Nephron (organoid): ENCODE data around the gene CGN.

Source experiments
- H3K27ac Mint-ChIP-seq, 3 experiments: 2 replicates each; pipeline ENCODE4 v1.8.0; 2020; ENCODE audit warnings: mixed read lengths in 3 of 3, mild to moderate bottlenecking in 2 of 3, moderate library complexity in 1 of 3
- H3K27me3 Mint-ChIP-seq: 2 replicates; pipeline ENCODE4 v1.8.0; 2021; ENCODE audit warnings: low read depth, mild to moderate bottlenecking, moderate library complexity, mixed read lengths
- H3K36me3 Mint-ChIP-seq: 2 replicates; pipeline ENCODE4 v1.8.0; 2020; ENCODE audit warnings: low read depth, mixed read lengths
- H3K4me1 Mint-ChIP-seq: 2 replicates; pipeline ENCODE4 v1.8.0; 2020; ENCODE audit warnings: mixed read lengths
- H3K4me3 Mint-ChIP-seq, 3 experiments: 2 replicates each; pipeline ENCODE4 v1.8.0; 2020; ENCODE audit warnings: mild to moderate bottlenecking in 3 of 3, mixed read lengths in 3 of 3, moderate library complexity in 2 of 3
- H3K9me3 Mint-ChIP-seq: 2 replicates; pipeline ENCODE4 v1.8.0; 2020; ENCODE audit warnings: mixed read lengths
- TF ChIP-seq, protein P1 (sequence below), 3 experiments: fragments of 200-600 bp; sonication (generic); IDR thresholded peaks; one replicate each; pipeline ENCODE4 v1.5.0; 2021; ENCODE audit warnings: antibody characterized with exemption in 3 of 3; ENCODE audit not compliant: unreplicated experiment in 3 of 3

The CGN gene

DNA sequence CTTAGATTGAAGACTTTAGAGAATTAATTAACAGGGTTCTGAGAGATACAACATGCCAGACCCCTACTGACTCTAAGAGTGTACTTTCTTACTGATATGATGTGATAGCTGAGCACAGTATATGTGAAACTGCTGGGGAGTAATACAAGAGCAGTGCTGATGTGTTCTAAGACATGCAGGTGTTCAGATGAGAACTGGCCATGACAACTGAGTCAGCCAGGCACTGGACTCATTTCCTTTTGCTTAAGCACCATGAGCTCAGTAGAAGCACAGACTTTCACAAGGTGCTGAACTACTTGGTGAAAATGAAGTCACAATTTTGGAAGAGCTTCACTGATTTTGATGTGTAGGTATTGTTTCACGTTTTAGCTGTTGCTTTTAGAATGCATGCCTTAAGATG, 36.0 kb upstream of the CGN start:
- TF ChIP-seq, protein P1, sequence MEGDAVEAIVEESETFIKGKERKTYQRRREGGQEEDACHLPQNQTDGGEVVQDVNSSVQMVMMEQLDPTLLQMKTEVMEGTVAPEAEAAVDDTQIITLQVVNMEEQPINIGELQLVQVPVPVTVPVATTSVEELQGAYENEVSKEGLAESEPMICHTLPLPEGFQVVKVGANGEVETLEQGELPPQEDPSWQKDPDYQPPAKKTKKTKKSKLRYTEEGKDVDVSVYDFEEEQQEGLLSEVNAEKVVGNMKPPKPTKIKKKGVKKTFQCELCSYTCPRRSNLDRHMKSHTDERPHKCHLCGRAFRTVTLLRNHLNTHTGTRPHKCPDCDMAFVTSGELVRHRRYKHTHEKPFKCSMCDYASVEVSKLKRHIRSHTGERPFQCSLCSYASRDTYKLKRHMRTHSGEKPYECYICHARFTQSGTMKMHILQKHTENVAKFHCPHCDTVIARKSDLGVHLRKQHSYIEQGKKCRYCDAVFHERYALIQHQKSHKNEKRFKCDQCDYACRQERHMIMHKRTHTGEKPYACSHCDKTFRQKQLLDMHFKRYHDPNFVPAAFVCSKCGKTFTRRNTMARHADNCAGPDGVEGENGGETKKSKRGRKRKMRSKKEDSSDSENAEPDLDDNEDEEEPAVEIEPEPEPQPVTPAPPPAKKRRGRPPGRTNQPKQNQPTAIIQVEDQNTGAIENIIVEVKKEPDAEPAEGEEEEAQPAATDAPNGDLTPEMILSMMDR (IDR thresholded peaks at IDR 0.05; ENCODE audit: unreplicated experiment in 3 of 3): no peak
- peaks cover 8% of the 10 kb centered on the region for H3K4me1 Mint-ChIP-seq
- H3K27ac Mint-ChIP-seq: peak overlapping the region in 1 of 3 experiments; percentile 28
- H3K36me3 Mint-ChIP-seq: no peaks in the 10 kb centered on the region
- H3K9me3 Mint-ChIP-seq: no peaks in the 10 kb centered on the region
- H3K27me3 Mint-ChIP-seq: no peaks in the 10 kb centered on the region
- no peak overlapping the region for H3K4me3 Mint-ChIP-seq

- no peak overlapping the region for H3K27ac Mint-ChIP-seq
- no peaks in the 10 kb centered on the region for H3K27me3 Mint-ChIP-seq
- H3K4me1 Mint-ChIP-seq: peaks cover 8% of the 10 kb centered on the region
- peaks cover 4% of the 10 kb centered on the region for H3K36me3 Mint-ChIP-seq
- TF ChIP-seq, protein P1 (IDR thresholded peaks at IDR 0.05; ENCODE audit: unreplicated experiment in 3 of 3): no peak
- H3K4me3 Mint-ChIP-seq: no peak overlapping the region
- peaks cover 2% of the 10 kb centered on the region for H3K9me3 Mint-ChIP-seq
Measured at GRCh38 chr1:151476083-151476482, 35.1 kb upstream of the CGN start.

DNA sequence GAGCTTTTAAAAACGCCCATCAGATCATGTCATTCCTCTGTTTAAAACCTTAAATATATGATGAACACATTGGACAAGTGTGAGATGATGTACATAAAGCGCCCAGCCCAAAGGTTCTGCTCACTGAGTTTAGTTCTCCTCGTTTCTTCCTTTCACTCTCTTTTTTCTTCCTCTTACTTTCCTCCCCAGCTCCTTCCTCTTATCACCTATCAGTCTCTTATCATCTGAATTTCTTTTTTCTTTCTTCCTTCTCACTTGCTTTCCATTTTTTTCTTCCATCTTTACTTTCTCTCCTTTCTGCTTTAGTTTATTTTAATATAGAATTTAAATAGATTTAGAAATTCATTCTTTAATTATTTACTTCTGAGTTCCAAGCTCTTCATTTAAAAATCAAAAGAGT, 34.1 kb upstream of the CGN start:
- Mint-ChIP-seq H3K36me3 (peaks cover 4% of the 10 kb centered on the region), H3K27ac (no peak overlapping the region), H3K4me1 (peaks cover 8% of the 10 kb centered on the region), H3K4me3 (no peak overlapping the region), H3K9me3 (peaks cover 2% of the 10 kb centered on the region), H3K27me3 (no peaks in the 10 kb centered on the region)
- TF ChIP-seq, protein P1 (IDR thresholded peaks at IDR 0.05; ENCODE audit: unreplicated experiment in 3 of 3): no peak

DNA sequence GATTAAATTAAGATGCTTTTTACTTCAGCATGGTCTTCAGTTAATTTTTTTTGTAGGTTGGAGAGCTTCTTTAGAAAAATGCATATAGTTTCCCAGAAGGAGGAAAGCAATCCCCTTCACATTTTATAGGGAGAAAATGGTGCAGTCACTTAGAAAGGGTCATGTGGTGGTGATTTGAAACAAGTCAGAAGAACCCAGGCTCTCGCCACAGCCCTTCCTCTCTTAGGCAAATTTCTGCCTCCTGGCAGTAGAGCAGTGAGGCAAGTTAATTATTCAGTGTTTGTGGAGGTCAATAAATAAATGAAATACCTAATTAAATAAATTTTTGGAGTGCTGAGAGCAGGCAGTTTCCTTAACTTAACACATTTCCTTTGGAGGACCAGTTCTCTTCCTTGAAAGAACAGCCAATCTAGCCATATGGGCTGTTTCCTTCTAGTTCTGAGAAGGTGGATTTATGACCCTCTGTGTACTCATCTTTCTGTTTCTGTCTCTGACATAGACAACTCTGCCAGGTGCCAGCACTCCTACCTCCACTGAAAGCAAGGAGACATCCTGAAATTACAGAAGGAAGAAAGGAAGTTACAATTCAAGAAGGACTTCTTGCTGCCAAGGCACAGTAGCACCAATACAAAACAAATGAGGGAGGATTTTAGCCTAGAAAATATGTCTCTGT, 32.9 kb upstream of the CGN start:
- peaks cover under 1% of the 10 kb centered on the region for H3K4me1 Mint-ChIP-seq

GRCh38 chr1:151478923-151479322, 32.3 kb upstream of the CGN start:
- Mint-ChIP-seq H3K27ac (peak overlapping the region in 1 of 3 experiments; percentile 26), H3K4me3 (no peak overlapping the region), H3K9me3 (peaks cover 8% of the 10 kb centered on the region), H3K36me3 (peaks cover 4% of the 10 kb centered on the region), H3K27me3 (no peaks in the 10 kb centered on the region), H3K4me1 (peaks cover 7% of the 10 kb centered on the region)
- TF ChIP-seq, protein P1 (IDR thresholded peaks at IDR 0.05; ENCODE audit: unreplicated experiment in 3 of 3): no peak

More for the DNA sequence above, 32.9 kb upstream of the CGN start:
- H3K27ac Mint-ChIP-seq: no peak overlapping the region
- TF ChIP-seq, protein P1 (IDR thresholded peaks at IDR 0.05; ENCODE audit: unreplicated experiment in 3 of 3): no peak
- no peak overlapping the region for H3K4me3 Mint-ChIP-seq
- no peaks in the 10 kb centered on the region for H3K27me3 Mint-ChIP-seq
- H3K9me3 Mint-ChIP-seq: peaks cover 3% of the 10 kb centered on the region
- H3K36me3 Mint-ChIP-seq: peaks cover 4% of the 10 kb centered on the region

DNA sequence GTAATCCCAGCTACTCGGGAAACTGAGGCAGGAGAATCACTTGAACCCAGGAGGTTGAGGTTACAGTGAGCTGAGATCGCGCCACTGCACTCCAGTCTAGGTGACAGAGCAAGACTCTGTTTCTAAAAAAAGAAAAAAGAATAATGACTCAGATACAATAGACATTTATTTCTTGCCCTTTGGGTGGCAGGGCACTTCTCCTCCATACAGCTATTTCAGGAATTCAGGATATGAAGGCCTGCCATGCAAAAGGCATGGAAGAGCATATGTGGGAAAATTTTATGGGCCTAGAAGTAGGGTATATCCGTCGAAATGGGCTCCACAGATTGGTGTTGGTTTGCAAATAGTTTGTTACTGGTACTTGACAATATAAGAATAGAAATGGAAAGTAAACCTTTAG, 31.7 kb upstream of the CGN start:
- peaks cover 4% of the 10 kb centered on the region for H3K36me3 Mint-ChIP-seq
- H3K4me3 Mint-ChIP-seq: no peak overlapping the region
- no peaks in the 10 kb centered on the region for H3K27me3 Mint-ChIP-seq
- H3K4me1 Mint-ChIP-seq: peaks cover 9% of the 10 kb centered on the region
- peaks cover 10% of the 10 kb centered on the region for H3K9me3 Mint-ChIP-seq
- TF ChIP-seq, protein P1 (IDR thresholded peaks at IDR 0.05; ENCODE audit: unreplicated experiment in 3 of 3): no peak
- H3K27ac Mint-ChIP-seq: no peak overlapping the region
